ENCODE results near the gene RPL10.

Gene RPL10

DNA sequence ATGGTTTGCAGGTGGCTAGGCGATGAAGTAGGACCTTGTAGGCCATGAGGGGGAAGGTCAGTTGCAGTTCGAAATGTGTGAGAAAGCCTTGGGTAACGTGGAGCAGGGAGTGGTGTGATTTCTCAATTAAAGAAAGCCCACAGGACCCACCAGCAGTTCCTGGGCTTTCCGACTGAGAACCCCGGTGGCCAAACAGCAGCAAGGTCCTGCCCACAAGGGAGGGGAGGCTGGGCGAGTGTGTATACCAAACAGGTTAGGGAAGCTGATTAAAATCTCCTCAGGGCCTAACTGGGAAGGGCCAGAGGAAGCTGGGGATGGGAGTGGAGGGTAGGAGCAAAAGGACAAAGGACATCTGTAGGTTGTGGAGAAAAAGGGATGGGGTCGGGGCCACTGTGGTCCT is 32.7 kb downstream of the RPL10 start:
- TF ChIP-seq, protein P1, sequence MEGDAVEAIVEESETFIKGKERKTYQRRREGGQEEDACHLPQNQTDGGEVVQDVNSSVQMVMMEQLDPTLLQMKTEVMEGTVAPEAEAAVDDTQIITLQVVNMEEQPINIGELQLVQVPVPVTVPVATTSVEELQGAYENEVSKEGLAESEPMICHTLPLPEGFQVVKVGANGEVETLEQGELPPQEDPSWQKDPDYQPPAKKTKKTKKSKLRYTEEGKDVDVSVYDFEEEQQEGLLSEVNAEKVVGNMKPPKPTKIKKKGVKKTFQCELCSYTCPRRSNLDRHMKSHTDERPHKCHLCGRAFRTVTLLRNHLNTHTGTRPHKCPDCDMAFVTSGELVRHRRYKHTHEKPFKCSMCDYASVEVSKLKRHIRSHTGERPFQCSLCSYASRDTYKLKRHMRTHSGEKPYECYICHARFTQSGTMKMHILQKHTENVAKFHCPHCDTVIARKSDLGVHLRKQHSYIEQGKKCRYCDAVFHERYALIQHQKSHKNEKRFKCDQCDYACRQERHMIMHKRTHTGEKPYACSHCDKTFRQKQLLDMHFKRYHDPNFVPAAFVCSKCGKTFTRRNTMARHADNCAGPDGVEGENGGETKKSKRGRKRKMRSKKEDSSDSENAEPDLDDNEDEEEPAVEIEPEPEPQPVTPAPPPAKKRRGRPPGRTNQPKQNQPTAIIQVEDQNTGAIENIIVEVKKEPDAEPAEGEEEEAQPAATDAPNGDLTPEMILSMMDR (conservative IDR thresholded peaks at IDR 0.05; ENCODE audit: low read depth, low read length), result no peak
- H3K4me3 ChIP-seq (ENCODE audit: low read depth, low read length), result no peak overlapping the region
- DNase-seq (ENCODE audit: low read depth), result no peak

DNA sequence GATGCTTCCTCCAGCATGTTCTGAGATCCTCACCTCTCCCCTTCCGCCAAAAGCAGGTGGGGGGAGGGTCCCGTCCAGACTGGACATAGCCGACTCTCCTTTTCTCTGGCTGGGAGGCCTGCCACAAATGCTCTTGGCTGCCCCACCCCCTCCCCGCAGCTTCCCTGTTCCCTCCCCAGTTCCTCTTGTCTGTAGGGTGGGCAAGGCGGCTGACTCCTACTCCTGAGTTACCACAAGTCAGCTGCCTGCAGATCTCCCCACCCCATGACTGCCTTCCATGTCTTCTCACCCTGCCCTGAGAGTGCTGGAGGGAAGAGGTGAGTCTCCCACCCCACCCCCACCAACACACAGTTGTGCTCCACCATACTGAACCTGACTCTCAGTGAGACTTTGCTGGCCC is 33.2 kb downstream of the RPL10 start:
- no peak for DNase-seq (ENCODE audit: low read depth)
- TF ChIP-seq, protein P1 (conservative IDR thresholded peaks at IDR 0.05; ENCODE audit: low read depth, low read length), result no peak
- H3K4me3 ChIP-seq (ENCODE audit: low read depth, low read length), result no peak overlapping the region

DNA sequence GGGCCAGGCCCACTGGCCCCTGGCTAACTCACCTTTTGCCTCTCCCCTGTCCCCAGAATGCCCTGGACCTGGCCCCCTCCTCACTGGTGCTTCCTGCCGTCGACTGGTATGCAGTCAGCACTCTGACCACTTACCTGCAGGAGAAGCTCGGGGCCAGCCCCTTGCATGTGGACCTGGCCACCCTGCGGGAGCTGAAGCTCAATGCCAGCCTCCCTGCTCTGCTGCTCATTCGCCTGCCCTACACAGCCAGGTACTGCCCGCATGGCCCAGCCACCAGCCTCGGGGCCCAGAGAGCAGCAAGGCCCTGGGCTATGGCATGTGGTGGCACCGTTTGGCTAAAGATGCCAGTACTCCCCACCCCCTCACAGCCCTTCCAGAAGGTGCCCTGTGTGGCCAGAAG is 34.0 kb downstream of the RPL10 start:
- H3K4me3 ChIP-seq (ENCODE audit: low read depth, low read length), result no peak overlapping the region
- DNase-seq (ENCODE audit: low read depth), result no peak
- TF ChIP-seq, protein P1 (conservative IDR thresholded peaks at IDR 0.05; ENCODE audit: low read depth, low read length), result no peak

DNA sequence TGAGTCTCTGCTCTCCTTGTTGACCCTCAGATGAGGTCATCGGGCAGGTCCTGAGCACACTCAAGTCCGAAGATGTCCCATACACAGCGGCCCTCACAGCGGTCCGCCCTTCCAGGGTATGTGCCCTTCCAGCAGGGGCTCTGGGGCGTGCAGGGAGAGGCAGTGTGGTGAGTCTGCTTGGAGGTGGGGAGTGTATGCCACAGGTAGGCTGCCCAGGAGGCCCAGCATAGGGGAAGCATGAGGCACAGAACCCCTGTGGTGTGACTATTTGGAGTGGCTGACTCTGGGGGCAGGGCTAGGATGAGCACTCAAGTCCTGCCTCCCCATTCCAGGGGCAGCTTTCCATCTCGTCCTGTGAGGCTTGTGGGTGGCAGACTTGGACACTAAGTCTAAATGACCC is 35.4 kb downstream of the RPL10 start:
- DNase-seq (ENCODE audit: low read depth), result no peak
- TF ChIP-seq, protein P1 (conservative IDR thresholded peaks at IDR 0.05; ENCODE audit: low read depth, low read length), result no peak
- H3K4me3 ChIP-seq (ENCODE audit: low read depth, low read length), result no peak overlapping the region

DNA sequence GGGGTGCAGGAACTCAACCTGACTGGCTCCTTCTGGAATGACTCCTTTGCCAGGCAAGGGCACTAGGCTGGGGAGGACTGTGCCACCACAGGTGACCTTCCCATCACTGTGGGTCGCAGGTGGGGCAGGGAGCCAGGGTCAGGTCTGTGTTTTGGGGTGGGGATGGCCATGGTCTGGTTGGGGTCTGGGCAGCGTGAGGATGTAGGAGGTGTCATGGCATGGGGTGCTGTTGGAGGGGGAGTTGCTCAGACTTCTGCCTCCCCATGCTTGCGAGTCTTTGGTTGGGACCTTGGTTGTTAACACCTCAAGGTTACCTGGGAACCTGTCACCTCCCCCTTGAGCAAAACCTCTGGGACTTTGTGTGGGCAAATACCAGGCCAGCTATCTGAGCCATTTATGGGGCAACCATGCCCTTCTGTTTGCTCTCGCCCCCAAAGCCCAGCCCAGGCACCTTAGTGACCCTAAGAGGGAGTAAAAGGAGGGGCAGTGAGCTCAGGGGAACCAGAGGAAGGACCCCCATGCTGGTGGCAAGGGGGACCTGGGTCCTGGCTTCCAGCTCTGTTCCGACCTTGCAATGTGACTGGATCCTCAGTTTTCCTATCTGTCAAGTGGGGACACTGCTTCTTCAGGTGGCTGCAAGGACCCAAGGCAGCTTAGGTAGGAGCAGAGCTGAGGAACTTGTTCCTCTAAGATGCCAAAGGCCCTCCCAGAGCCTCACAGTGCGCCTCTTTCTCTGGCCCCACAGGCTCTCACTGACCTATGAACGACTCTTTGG is 36.4 kb downstream of the RPL10 start:
- no peak for DNase-seq (ENCODE audit: low read depth)
- TF ChIP-seq, protein P1 (conservative IDR thresholded peaks at IDR 0.05; ENCODE audit: low read depth, low read length), result no peak
- no peak overlapping the region for H3K4me3 ChIP-seq (ENCODE audit: low read depth, low read length)

DNA sequence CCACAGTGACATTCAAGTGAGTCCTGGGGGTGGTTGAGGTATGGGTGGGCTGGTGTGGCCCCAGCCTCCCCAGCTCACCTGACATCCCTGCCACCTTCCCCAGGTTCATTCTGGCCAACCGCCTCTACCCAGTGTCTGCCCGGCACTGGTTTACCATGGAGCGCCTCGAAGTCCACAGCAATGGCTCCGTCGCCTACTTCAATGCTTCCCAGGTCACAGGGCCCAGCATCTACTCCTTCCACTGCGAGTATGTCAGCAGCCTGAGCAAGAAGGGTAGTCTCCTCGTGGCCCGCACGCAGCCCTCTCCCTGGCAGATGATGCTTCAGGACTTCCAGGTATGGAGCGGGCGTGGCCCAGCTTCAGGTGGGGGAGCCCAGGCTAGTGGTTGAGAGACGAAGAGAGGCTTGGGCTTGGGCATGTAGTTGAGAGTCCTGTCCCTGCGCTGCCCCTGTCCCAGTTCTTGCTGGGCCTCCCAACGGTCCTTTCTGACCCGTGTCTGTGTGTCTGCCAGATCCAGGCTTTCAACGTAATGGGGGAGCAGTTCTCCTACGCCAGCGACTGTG is 37.1 kb downstream of the RPL10 start:
- TF ChIP-seq, protein P1 (conservative IDR thresholded peaks at IDR 0.05; ENCODE audit: low read depth, low read length), result no peak
- no peak for DNase-seq (ENCODE audit: low read depth)
- no peak overlapping the region for H3K4me3 ChIP-seq (ENCODE audit: low read depth, low read length)

Measured in choroid plexus epithelial cell (primary cell).